ENCODE data around the gene GADD45A. TPM values are rescaled to one million over a fixed set of nuclear protein-coding genes. Genes with fewer than 3 reads are reported as not detected.

GADD45A gene
- total RNA-seq, 1 donor from 2014 or later, result 46.5 TPM

GRCh38 chr1:67648582-67649326, 36.2 kb upstream of the GADD45A start:
- Mint-ChIP-seq H3K4me1 (ENCODE audit: unreplicated experiment) (no peaks in the 10 kb centered on the region), H3K27ac (ENCODE audit: unreplicated experiment) (no peak overlapping the region), H3K27me3 (ENCODE audit: unreplicated experiment) (no peaks in the 10 kb centered on the region), H3K9me3 (ENCODE audit: unreplicated experiment) (no peaks in the 10 kb centered on the region), H3K4me3 (ENCODE audit: unreplicated experiment) (no peak overlapping the region), H3K36me3 (ENCODE audit: low read depth, unreplicated experiment) (no peaks in the 10 kb centered on the region)
- DNase-seq (ENCODE audit: low spot score), result no peak
- TF ChIP-seq, protein P1, sequence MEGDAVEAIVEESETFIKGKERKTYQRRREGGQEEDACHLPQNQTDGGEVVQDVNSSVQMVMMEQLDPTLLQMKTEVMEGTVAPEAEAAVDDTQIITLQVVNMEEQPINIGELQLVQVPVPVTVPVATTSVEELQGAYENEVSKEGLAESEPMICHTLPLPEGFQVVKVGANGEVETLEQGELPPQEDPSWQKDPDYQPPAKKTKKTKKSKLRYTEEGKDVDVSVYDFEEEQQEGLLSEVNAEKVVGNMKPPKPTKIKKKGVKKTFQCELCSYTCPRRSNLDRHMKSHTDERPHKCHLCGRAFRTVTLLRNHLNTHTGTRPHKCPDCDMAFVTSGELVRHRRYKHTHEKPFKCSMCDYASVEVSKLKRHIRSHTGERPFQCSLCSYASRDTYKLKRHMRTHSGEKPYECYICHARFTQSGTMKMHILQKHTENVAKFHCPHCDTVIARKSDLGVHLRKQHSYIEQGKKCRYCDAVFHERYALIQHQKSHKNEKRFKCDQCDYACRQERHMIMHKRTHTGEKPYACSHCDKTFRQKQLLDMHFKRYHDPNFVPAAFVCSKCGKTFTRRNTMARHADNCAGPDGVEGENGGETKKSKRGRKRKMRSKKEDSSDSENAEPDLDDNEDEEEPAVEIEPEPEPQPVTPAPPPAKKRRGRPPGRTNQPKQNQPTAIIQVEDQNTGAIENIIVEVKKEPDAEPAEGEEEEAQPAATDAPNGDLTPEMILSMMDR (IDR thresholded peaks at IDR 0.05; ENCODE audit: unreplicated experiment), result no peak

- Mint-ChIP-seq H3K4me3 (ENCODE audit: unreplicated experiment) (no peak overlapping the region), H3K27ac (ENCODE audit: unreplicated experiment) (no peak overlapping the region), H3K4me1 (ENCODE audit: unreplicated experiment) (no peaks in the 10 kb centered on the region), H3K9me3 (ENCODE audit: unreplicated experiment) (no peaks in the 10 kb centered on the region), H3K36me3 (ENCODE audit: low read depth, unreplicated experiment) (no peaks in the 10 kb centered on the region), H3K27me3 (ENCODE audit: unreplicated experiment) (no peaks in the 10 kb centered on the region)
- no peak for DNase-seq (ENCODE audit: low spot score)
- TF ChIP-seq, protein P1 (IDR thresholded peaks at IDR 0.05; ENCODE audit: unreplicated experiment), result no peak
Measured at GRCh38 chr1:67650061-67650460, 34.9 kb upstream of the GADD45A start.

GRCh38 chr1:67651031-67651430, 34.0 kb upstream of the GADD45A start:
- Mint-ChIP-seq H3K36me3 (ENCODE audit: low read depth, unreplicated experiment) (no peaks in the 10 kb centered on the region), H3K27me3 (ENCODE audit: unreplicated experiment) (no peaks in the 10 kb centered on the region), H3K9me3 (ENCODE audit: unreplicated experiment) (no peaks in the 10 kb centered on the region), H3K27ac (ENCODE audit: unreplicated experiment) (no peak overlapping the region), H3K4me1 (ENCODE audit: unreplicated experiment) (no peaks in the 10 kb centered on the region), H3K4me3 (ENCODE audit: unreplicated experiment) (no peak overlapping the region)
- TF ChIP-seq, protein P1 (IDR thresholded peaks at IDR 0.05; ENCODE audit: unreplicated experiment), result no peak
- DNase-seq (ENCODE audit: low spot score), result no peak

DNA sequence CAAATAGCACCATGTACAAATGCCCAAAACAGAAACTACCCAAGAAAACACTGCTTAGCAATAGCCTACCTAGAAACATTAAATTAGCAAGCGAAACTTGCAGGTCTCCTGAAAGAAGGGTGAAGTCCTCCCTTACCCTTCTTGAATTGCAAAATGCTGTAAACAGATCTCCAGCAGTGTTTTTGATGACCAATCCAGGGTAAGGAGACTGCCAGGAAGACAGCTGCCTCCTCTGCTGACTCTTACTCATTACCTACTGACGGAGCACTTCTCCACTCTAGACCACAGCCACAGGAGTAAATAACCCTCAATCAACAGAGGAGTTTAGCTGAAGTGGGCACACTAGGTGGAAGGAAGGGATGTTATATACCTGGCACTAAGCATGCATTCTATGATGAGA, 32.2 kb upstream of the GADD45A start:
- H3K27me3 Mint-ChIP-seq (ENCODE audit: unreplicated experiment), result no peaks in the 10 kb centered on the region
- no peak overlapping the region for H3K27ac Mint-ChIP-seq (ENCODE audit: unreplicated experiment)
- no peaks in the 10 kb centered on the region for H3K4me1 Mint-ChIP-seq (ENCODE audit: unreplicated experiment)
- no peaks in the 10 kb centered on the region for H3K36me3 Mint-ChIP-seq (ENCODE audit: low read depth, unreplicated experiment)
- H3K9me3 Mint-ChIP-seq (ENCODE audit: unreplicated experiment), result no peaks in the 10 kb centered on the region
- no peak overlapping the region for H3K4me3 Mint-ChIP-seq (ENCODE audit: unreplicated experiment)
- no peak for DNase-seq (ENCODE audit: low spot score)
- TF ChIP-seq, protein P1 (IDR thresholded peaks at IDR 0.05; ENCODE audit: unreplicated experiment), result no peak

DNA sequence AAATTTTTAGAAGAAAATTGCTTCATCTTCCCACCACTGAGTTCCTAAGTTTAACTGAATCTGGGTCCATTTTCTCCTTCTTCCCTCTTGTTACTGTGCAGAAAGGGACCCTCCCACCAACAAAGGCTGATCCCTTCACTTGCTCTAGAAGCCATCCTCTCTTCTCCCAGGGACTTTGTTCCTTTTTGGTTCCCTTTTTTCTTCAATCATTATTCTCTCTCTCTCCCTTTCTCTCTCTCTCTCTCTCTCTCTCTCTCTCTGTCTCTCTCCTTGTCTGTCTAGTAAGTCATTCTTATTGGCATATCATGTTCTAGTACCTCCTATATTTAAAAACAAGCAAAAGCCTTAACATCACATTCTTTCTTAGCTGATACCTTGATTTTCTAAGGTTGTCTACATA, 31.7 kb upstream of the GADD45A start:
- Mint-ChIP-seq H3K9me3 (ENCODE audit: unreplicated experiment) (no peaks in the 10 kb centered on the region), H3K4me1 (ENCODE audit: unreplicated experiment) (no peaks in the 10 kb centered on the region), H3K4me3 (ENCODE audit: unreplicated experiment) (no peak overlapping the region), H3K27ac (ENCODE audit: unreplicated experiment) (no peak overlapping the region), H3K27me3 (ENCODE audit: unreplicated experiment) (no peaks in the 10 kb centered on the region), H3K36me3 (ENCODE audit: low read depth, unreplicated experiment) (no peaks in the 10 kb centered on the region)
- TF ChIP-seq, protein P1 (IDR thresholded peaks at IDR 0.05; ENCODE audit: unreplicated experiment), result no peak
- no peak for DNase-seq (ENCODE audit: low spot score)
